GM18868 (cell line): ENCODE measurements around the gene CPOX.

Experiments
- ATAC-seq: cut with Tn5 transposase; IDR thresholded peaks from one replicate; pipeline ENCODE4 v1.9.1; 2021; ENCODE audit warnings: mild to moderate bottlenecking, moderate library complexity; ENCODE audit not compliant: unreplicated experiment

CPOX gene

GRCh38 chr3:98596541-98597500 is 3.4 kb upstream of the CPOX start:
- ATAC-seq = no peak

- no peak for ATAC-seq
Observed at GRCh38 chr3:98596087-98596486, 2.7 kb upstream of the CPOX start.

GRCh38 chr3:98594628-98595324 is 1.4 kb upstream of the CPOX start:
- no peak for ATAC-seq

GRCh38 chr3:98592345-98592935 is 971 bp downstream of the CPOX start:
- no peak for ATAC-seq

GRCh38 chr3:98589331-98590036 is 3.9 kb downstream of the CPOX start:
- ATAC-seq = no peak

GRCh38 chr3:98588065-98588464 is 5.3 kb downstream of the CPOX start:
- no peak for ATAC-seq

GRCh38 chr3:98587654-98588053 is 5.8 kb downstream of the CPOX start:
- peak; percentile 54 for ATAC-seq

- ATAC-seq = no peak
Observed at GRCh38 chr3:98584547-98584946, 8.9 kb downstream of the CPOX start.

GRCh38 chr3:98583766-98584165 is 9.6 kb downstream of the CPOX start:
- ATAC-seq = no peak

- no peak for ATAC-seq
Observed at GRCh38 chr3:98582042-98582441, 11.4 kb downstream of the CPOX start.

- no peak for ATAC-seq
Observed at GRCh38 chr3:98581474-98581873, 11.9 kb downstream of the CPOX start.

- ATAC-seq = no peak
Observed at GRCh38 chr3:98580401-98581386, 12.7 kb downstream of the CPOX start.

GRCh38 chr3:98577178-98577895 is 16.1 kb downstream of the CPOX start:
- ATAC-seq = no peak

- ATAC-seq = no peak
Observed at GRCh38 chr3:98574132-98574531, 19.3 kb downstream of the CPOX start.

GRCh38 chr3:98573181-98573728 is 20.2 kb downstream of the CPOX start:
- ATAC-seq = peak; percentile 64

- ATAC-seq = no peak
Observed at GRCh38 chr3:98568402-98568801, 25.0 kb downstream of the CPOX start.

GRCh38 chr3:98567666-98568270 is 25.6 kb downstream of the CPOX start:
- ATAC-seq = peak; percentile 27

- ATAC-seq = no peak
Observed at GRCh38 chr3:98565843-98566242, 27.6 kb downstream of the CPOX start.
